DMS153 treated with DMSO at 0.1 percent for 48 hours (cell line): ENCODE measurements around the gene SYCP2.

Experiments used
- DNase-seq: peaks from one replicate; lab custom pipeline; 2025; ENCODE audit not compliant: unreplicated experiment; lab: John Stamatoyannopoulos, UW

The SYCP2 gene

DNA sequence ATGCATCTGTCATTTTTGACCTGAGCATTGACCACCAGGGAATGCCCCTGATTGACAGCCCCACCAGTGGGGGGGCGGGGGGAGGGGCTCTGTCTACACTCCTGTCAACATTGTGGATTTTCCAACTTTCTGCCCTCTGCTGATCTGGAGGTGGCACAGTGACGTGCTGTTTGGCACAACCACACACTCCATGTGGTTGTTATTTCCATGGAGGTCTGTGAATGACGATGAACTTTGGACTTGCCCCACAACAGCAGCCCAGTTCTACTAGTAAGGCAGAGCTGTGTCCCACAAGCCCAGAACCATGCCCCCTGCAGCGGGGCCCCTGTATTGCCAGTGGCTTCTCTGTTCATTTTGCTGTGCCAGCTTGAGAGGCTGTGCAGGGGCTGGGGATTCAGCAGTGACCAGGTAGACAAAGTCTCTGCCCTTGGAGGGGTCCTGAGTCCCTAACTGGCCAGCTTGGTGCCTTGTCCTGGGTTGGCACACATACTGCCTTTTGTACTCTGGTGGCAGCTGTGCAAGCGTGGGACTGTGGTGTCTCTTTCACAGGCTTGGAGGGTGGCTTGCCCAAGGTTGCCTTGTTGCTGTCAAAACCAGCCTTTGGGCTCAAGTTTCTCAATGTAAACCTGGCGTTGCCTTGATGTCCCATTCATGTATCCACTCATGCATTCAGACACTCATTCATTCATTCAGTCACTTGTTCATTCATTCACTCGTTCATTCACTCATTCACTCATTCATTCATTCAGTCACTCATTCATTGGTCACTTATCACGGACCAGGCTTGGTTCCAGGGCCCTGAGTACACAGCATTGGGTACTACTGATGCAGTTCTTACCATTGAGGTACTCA lies 108.5 kb downstream of the SYCP2 start:
- DNase-seq = no peak

DNA sequence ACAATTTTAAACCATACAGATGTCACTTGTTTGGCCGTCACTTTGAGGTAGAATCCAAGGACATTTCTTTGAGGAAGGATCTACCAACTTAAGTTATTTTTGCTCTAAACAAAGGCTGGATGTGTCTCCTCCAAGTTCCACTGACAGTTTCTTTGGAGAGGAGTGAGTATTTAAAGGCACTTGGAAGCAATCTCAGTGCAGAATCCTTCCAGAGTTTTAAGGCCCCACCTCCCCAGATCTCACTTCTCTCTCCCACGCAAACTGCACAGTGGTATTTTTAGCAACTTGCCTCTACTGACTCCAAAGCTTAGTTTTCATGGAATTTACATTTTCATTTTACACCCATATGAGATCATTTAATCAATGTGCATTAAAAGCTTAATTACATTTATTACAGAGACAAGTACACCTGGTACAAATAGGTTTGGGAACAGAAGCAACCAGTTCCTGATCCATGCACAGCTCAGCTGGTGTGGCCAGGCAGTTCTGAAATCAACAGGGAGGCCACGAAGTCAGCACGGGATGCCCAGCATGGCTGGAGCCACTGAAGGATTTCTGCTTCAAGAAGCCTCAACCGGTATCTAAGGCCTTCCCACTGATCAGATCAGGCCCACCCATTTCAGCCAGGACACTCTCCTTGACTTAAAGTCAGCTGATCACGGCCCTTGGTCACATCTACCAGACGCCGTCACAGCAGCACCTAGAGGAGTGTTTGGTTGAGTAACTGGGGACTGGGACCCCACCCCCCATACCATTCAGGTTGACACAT lies 109.8 kb downstream of the SYCP2 start:
- DNase-seq = no peak

DNA sequence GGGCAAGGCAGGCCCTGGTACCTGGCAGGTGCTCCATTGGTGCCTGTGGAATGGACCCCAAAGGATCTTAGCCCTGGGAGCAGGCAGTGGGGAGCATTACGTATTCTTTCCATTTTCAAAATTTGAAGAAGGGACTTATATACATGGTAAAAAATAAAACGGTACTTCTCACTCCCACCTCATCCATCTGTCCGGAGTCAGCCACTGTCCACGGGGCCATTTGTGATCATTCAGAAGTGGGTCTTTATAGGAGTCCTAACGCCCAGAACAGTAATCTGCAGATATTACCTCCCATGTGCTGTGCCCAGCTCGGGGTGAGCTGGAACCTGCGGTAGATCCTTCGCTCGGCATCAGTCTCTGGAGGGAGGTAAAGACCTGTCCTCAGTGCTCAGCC lies 110.4 kb downstream of the SYCP2 start:
- no peak for DNase-seq

DNA sequence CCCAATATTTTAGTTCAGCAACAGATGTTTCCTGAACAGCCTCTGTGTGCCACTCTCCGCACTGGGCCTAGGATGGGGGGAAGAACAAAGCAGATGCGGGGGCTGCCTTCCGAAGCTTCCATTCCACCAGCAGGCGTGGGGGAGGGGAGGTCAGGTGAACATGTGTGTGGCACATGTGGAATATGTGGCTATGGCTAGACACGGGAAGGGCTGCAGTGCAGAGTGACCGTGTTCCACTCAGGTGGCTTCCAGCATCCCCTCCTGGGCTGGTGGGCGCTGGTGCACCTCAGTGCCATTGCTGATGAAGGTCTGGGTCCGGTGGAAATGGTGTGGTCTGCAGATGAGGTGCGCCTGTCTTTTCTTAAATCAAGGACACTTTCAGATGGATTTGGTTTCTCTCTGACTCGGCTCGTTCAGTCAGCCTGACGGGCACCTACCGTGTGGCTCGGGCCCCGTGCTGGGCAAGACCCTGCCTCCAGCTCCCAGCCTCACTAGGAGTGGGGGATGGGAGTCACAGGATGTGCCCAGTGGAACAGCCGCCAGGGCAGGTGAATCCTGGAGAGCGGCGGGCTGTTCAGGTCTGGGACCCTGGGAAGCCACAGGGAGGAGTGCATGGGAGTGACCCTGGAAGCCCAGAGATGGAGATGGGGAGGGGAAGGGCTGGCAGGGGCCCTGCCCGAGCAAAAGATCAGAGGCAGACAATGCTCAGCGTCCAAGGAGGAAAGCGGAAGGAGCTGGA lies 111.0 kb downstream of the SYCP2 start:
- no peak for DNase-seq

DNA sequence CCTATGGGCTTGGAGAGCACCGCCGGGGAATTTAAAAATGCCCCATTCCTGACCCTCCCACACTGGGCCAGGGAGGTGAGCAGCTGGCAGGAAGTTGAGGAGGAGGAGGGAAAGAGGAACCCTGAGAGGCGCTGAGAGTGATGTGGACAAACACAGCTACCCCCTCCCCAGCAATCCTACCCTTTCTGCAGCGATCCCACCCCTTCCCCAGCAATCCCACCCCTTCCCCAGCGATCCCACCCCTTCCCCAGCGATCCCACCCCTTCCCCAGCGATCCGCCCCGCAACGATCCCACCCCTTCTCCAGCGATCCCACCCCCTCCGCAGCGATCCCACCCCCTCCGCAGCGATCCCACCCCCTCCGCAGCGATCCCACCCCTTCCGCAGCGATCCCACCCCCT lies 111.6 kb downstream of the SYCP2 start:
- no peak for DNase-seq

DNA sequence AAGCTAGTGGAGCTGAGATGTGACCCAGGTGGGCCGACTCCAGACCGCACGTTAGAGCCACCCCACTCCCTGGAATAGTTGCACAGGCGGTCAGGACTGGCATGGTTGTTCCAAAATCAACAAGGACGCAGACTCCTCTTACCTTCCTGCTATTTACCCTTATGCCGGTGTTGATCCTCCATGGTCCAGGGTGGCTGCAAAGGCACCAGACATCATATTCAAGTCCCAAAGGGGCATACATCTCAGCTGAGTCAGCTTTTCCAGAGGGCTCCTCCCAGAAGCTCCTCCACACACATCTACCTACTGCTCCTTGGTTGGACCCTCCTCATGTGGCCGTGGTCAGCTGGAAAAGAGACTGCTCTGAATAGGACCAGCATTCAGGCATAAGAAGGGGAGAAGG lies 112.2 kb downstream of the SYCP2 start:
- no peak for DNase-seq

DNA sequence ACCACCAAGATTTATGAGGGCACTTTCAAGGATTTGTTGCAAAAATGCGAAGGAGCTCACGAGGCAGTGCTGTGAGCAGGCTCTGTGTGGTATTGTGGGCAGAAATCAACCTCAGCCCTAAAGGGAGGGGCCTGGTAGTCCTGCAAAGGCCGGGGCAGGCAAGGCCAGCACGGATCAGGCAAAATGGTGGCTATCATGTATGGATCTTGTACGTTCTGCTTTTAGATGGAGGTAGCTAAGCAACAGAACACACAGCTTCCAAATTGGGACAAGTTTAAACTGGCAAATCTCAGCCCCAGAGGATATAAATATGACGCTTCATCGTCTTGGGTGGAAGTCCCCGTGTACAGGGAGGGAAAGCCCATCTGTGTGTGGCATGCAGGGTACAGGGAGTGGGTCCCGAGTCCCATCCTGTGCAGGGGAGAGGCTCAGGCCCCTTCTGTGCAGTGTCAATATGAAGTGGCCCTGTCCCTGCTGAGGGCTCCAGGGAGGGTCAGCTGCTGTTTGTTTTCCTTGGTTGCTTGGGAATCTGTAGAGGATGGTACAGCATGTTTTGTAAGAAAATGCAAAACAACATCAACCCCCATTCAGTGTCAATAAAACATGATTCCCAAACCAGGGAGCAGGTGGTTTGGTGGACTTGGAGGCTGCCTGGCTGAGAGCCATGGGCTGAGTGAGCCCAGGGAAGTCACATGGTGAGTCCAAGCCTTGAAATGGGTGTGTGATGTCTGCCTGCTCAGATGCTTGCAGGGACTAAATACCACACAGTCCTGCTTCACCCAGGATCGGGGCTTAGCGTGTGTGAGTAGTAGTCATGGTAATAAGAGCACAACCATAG lies 113.0 kb downstream of the SYCP2 start:
- peak; percentile 79 for DNase-seq

DNA sequence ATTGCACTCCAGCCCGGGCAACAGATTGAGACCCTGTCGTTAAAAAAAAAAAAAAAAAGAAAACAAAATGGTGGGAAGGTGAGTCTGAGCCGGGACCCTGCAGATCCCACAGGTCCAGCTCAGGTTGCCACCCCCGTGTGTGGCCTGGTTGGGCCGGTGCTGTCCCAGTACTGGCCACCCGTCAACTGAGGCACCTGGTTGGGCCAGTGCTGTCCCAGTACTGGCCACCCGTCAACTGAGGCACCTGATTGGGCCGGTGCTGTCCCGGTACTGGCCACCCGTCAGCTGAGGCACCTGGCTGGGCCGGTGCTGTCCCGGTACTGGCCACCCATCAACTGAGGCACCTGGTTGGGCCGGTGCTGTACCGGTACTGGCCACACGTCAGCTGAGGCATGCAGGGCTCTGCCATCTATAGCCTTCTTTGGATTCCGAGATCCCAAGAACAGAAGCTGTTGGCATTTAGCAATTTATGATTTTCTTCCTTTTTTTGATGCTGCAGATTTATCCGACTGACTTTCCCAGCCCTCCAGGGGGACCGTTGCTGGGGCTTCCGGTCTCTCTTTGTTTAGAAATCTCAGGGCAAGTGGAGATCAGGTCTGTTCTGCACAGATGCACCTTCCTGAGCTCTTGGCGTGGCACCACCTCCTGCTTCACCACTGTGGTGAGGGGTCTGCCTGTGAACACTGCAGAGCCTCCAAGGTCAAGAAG lies 113.8 kb downstream of the SYCP2 start:
- no peak for DNase-seq

DNA sequence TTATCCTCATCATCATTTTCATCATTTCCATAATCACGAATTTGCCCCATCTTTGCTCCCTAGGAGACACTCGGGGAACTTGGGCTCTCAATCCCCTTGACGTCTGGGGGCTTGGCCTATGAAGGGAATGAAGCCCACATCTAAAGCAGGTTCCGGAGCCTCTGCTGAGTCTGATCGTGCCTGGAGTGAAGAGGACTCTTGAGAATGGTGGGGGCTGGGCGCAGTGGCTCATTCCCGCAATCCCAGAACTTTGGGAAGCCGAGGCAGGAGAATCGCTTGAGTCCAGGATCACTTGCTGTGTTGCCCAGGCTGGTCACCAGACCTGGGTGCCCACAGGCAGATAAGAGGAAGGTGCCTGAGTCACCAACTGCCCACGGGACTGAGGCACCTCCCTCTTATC lies 114.5 kb downstream of the SYCP2 start:
- no peak for DNase-seq

DNA sequence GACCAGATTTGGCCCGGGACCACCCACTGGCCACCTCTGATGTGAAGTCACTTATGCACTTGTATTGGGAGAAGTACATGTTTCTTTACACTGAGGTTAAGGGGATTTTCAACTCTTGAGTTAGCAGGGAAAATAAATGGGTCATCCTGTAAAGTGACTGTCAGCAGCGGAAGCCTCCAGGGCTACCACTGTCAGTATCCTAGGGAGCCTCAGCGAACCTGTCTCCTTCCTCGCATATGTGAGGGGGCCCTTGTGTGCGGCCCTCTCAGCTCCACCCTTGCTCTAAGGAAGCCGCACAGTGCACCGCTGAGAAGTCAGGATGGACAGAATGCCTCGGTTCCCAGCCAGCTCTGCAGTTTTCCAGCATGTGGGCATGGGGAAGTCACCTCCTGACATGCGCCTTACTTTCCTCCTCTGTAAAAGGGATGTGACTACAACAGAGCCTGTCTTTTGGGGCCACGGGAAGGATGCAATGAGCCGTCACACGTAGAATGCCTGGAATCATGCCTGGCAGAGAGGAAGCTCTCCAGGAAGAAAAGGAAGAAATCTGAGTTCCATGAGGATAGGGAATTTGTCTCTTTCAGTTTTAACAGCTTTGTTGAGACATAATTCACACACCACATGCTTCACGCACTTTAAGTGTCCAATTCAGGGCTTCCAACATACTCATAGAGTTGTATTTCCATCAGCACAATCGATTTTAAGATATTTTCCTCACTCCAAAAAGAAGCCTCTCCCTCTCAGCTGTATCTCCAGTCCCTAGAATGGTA lies 115.4 kb downstream of the SYCP2 start:
- no peak for DNase-seq

DNA sequence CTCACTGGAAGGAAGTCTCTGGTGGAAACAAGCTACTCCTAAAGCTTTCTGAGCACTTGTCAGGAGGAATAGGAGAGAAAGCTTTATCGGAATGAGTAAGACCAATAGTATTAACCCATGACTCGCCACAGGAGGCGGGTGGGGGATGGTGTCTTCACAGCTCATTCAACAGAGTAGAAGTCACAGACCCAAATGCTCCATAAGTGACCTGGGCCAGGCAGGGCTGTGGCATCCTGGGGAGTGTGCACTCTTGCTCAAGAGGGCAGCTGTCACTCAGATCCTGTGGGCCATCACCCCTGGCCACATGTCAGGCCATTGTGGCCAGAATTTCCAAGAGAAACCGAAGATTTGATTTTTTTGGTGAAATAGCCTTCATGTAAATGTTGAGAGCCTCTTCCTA lies 116.0 kb downstream of the SYCP2 start:
- DNase-seq = no peak

DNA sequence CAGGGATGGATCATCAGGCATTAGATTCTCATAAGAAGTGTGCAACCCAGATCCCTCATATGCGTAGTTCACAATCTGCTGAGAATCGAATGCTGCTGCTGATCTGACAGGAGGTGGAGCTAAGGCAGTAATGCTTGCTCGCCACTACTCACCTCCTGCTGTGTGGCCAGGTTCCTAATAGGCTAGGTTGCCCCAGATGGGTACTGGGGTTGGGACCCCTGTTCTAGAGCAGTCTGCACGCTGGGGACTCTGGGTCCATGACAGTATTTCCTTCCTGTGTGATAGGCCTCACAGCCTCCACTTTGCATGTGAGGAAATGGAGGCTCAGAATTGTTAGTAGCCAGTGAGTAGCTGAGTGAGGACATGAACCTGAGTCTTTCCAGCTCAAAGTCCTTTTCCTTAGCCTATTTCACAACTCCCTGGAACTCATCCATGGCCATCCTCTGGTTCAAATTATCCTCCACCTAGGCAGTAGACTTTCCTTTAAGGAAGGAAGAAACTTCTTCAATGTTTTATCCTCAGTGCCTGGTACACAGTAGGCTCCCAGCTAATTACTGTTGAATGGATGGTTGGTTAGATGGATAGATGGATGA lies 117.2 kb downstream of the SYCP2 start:
- DNase-seq = no peak

DNA sequence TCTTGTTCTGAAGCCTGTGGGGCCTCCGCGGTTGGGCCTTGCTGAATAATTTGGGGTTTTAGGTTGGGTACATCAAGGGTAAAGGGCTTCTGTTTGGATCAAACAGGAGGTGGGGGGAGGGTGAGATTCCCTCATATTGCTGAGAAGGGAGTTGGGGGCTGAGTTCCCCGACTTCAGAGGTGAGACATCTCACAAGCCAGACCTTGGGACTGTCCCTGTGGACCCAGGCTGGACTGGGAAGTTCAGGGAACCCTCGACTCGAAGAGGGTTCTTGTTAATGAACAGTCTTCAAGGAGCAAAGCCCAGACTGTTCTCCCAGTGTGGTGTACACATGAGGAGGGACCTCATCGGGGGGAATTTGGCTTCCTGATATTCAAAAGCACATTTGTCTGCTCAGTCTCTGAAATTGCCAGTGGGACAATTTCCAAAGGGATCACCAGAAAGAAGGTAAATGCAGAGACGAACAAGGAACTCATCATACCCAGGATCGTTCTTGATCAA lies 118.5 kb downstream of the SYCP2 start:
- DNase-seq = no peak

DNA sequence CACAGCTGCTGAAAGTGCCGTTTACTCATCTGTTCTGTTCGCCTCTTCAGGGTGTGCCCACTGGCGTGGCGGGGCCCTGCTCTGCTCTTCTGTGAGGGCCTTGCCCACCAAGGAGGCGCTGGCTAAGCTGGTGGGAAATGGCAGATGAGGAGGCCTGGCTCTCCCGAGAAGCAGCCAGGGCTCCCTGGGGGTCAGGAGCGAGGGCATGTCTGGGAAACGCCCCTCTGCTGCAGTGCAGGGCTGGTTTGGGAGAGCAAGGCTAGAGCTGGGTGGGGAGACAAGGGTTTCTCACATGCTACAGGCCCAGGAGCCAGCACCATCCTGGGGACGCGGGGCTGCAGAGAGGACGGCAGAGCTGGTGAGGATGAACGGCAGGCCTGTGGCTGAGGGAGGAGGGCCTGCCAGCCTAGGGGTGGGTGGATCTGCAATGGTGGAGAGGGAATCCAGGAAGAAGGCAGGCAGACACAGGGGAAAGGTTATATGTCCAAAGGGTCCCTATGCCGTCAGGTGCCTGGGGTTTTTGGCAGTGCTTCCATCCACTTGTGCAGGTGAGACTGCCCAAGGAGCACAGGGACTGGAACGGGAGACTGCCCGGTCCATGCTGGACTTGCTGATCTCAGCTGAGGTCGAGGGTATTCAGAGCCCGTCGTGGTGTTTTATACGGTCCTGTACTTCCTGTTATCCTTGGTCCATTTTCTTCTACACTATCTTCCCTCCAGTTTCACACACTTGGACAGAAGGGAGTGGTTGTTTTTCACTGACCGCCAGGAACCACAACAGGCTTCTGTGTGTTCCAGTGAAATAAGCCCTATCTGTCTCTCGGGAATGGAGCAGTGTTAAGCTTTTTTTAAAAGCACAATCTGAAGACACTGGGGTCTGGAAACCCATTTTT lies 119.2 kb downstream of the SYCP2 start:
- no peak for DNase-seq
